Stomach (tissue), 9 donors: Measurements from ENCODE around the gene SLC35A4. TPM values are rescaled to one million over a fixed set of nuclear protein-coding genes. Genes with fewer than 3 reads are reported as not detected.

Source experiments
- DNase-seq, 2 donors: peaks; one replicate each; pipeline versions ENCODE4 v3.0.0 to v3.0.0-alpha.2; 2013 to 2019
- H3K27ac ChIP-seq, 5 donors: fragments of 200-600 bp in 4 of 5; sonication (generic) in 4 of 5; one replicate each; pipeline ENCODE4 v1.5.1; 2013 to 2019; ENCODE audit warnings: mild to moderate bottlenecking in 1 of 5, moderate library complexity in 1 of 5
- H3K27me3 ChIP-seq, 3 donors: fragments of 200-600 bp; sonication (generic); one replicate each; pipeline ENCODE4 v1.5.1; 2017 to 2019; ENCODE audit warnings: mixed run types in 1 of 3
- H3K36me3 ChIP-seq, 4 donors: fragments of 200-600 bp; sonication (generic); 1 replicate in 3 of 4; 2 replicates in 1 of 4; pipeline ENCODE4 v1.5.1; 2016 to 2019
- H3K4me1 ChIP-seq, 4 donors: fragments of 200-600 bp; sonication (generic); one replicate each; pipeline ENCODE4 v1.5.1; 2016 to 2019
- H3K4me3 ChIP-seq, 4 donors: fragments of 200-600 bp; sonication (generic) in 3 of 4; one replicate each; pipeline ENCODE4 v1.5.1; 2016 to 2019; ENCODE audit warnings: mild to moderate bottlenecking in 1 of 4
- H3K9me3 ChIP-seq, 4 donors: fragments of 200-600 bp; sonication (generic); one replicate each; pipeline ENCODE4 v1.5.1; 2016 to 2019
- EP300 ChIP-seq: sonication (generic); formaldehyde crosslinking; IDR thresholded peaks from one replicate; pipeline ENCODE4 v1.6.1; 2017; ENCODE audit warnings: antibody characterized with exemption
- POLR2A ChIP-seq, 4 donors: fragments of 450-650 bp; IDR thresholded peaks; one replicate each; pipeline ENCODE4 v1.6.1; 2016; ENCODE audit warnings: antibody characterized with exemption in 4 of 4, control low read depth in 2 of 4, mild to moderate bottlenecking in 1 of 4, moderate library complexity in 1 of 4
- POLR2AphosphoS5 ChIP-seq, 3 donors: sonication (generic); formaldehyde crosslinking; IDR thresholded peaks; one replicate each; pipeline ENCODE4 v1.6.1; 2016; ENCODE audit warnings: antibody characterized with exemption in 3 of 3
- WGBS, 5 donors: extraction: QIAGEN DNeasy Blood & Tissue Kit in 3 of 5; methylation state at CpG; one replicate each; pipeline versions ENCODE4 v1.1.5 to v1.1.7; 2013 to 2018; 5-methylcytosine and 5-hydroxymethylcytosine counted together
- intact Hi-C: fragments of 100-400 bp; cut with DNase I; formaldehyde crosslinking; loops from one replicate; pipeline ENCODE4 v1.15.1; 2023; ENCODE audit warnings: low total_unique reads
- polyA plus RNA-seq, 3 donors: library from polyadenylated mRNA; stranded (reverse); fragments of 200-250 nt; gene quantifications; one replicate each; pipeline ENCODE4 v1.2.3, GENCODE V29; 2013
- total RNA-seq, 5 donors: library from RNA; depleted of rRNA; stranded (reverse); fragments of >200 nt; gene quantifications; one replicate each; pipeline versions ENCODE4 v1.1.0 to v1.2.3, GENCODE V29; 2014 to 2016
- TF ChIP-seq, protein P1 (sequence below), 7 experiments: fragments of 450-650 bp in 4 of 7; fragments of 200-600 bp in 3 of 7; sonication (generic) in 3 of 7; IDR thresholded peaks; one replicate each; pipeline ENCODE4 v1.5.1; 2016 to 2019; ENCODE audit warnings: antibody characterized with exemption in 7 of 7, control low read depth in 2 of 7, mild to moderate bottlenecking in 1 of 7
- donor health status: healthy with polysubstance abuse.
- donor health status: Bipolar disorder and iron deficiency.
- donor health status: healthy.

SLC35A4 gene
- total and polyA plus RNA-seq, 8 donors = 11.4 to 62.0 (median 42.4) TPM

- whole genome bisulfite sequencing, 5 donors = 95 to 96% (median 96%) methylated on average over 7 of the region's 7 CpGs
- TF ChIP-seq EP300 = no peak
- no peak for TF ChIP-seq POLR2AphosphoS5 (IDR thresholded peaks at IDR 0.05)
- TF ChIP-seq, protein P1, sequence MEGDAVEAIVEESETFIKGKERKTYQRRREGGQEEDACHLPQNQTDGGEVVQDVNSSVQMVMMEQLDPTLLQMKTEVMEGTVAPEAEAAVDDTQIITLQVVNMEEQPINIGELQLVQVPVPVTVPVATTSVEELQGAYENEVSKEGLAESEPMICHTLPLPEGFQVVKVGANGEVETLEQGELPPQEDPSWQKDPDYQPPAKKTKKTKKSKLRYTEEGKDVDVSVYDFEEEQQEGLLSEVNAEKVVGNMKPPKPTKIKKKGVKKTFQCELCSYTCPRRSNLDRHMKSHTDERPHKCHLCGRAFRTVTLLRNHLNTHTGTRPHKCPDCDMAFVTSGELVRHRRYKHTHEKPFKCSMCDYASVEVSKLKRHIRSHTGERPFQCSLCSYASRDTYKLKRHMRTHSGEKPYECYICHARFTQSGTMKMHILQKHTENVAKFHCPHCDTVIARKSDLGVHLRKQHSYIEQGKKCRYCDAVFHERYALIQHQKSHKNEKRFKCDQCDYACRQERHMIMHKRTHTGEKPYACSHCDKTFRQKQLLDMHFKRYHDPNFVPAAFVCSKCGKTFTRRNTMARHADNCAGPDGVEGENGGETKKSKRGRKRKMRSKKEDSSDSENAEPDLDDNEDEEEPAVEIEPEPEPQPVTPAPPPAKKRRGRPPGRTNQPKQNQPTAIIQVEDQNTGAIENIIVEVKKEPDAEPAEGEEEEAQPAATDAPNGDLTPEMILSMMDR (IDR thresholded peaks at IDR 0.05) = no peak
- TF ChIP-seq POLR2A (IDR thresholded peaks at IDR 0.05) = no peak
- intact Hi-C loops = no loop called here
- H3K27ac ChIP-seq = peak overlapping the region in 1 of 5 donors; percentile 30
- H3K36me3 ChIP-seq = peaks cover 13 to 60% (median 58%) of the 10 kb centered on the region in 4 donors
- H3K9me3 ChIP-seq = no peaks in the 10 kb centered on the region
- no peak overlapping the region for H3K4me3 ChIP-seq
- H3K27me3 ChIP-seq = no peaks in the 10 kb centered on the region
- peaks cover 37 to 42% (median 39%) of the 10 kb centered on the region in 4 donors for H3K4me1 ChIP-seq
- DNase-seq = no peak
Measured at GRCh38 chr5:140544986-140545385, 19.6 kb upstream of the SLC35A4 start.

DNA sequence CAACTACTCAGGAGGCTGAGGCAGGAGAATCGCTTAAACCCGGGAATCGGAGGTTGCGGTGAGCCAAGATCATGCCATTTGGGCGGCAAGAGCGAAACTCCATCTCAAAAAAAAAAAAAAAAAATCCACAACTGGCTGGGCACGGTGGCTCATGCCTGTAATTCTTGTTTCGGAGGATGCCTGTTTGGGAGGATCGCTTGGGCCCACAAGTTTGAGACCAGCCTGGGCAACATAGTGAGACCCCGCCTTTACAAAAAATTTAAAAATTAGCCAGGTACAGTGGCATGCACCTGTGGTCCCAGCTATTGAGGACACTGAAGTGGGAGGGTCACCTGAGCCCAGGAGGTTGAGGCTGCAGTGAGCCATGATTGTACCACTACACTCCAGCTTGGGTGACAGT, 19.0 kb upstream of the SLC35A4 start:
- no peaks in the 10 kb centered on the region for H3K9me3 ChIP-seq
- TF ChIP-seq POLR2A (IDR thresholded peaks at IDR 0.05) (no peak), POLR2AphosphoS5 (IDR thresholded peaks at IDR 0.05) (no peak), EP300 (no peak)
- TF ChIP-seq, protein P1 (IDR thresholded peaks at IDR 0.05) = no peak
- no peak for DNase-seq
- H3K36me3 ChIP-seq = peaks cover 19 to 60% (median 58%) of the 10 kb centered on the region in 4 donors
- no peaks in the 10 kb centered on the region for H3K27me3 ChIP-seq
- 96 to 99% (median 98%) methylated on average over 10 of the region's 10 CpGs for WGBS, 5 donors
- intact Hi-C loops = no loop called here
- peaks cover 43 to 48% (median 45%) of the 10 kb centered on the region in 4 donors for H3K4me1 ChIP-seq
- H3K27ac ChIP-seq = peak overlapping the region in 4 of 5 donors; percentile 13 to 98 (median 63)
- H3K4me3 ChIP-seq = no peak overlapping the region

- Histone ChIP-seq H3K27ac (peak overlapping the region; percentile 96 to 100 (median 98)), H3K36me3 (peaks cover 27 to 60% (median 58%) of the 10 kb centered on the region in 4 donors), H3K9me3 (no peaks in the 10 kb centered on the region), H3K4me1 (peaks cover 47 to 62% (median 51%) of the 10 kb centered on the region in 4 donors), H3K27me3 (no peaks in the 10 kb centered on the region), H3K4me3 (peak overlapping the region; percentile 1 to 57 (median 48))
- intact Hi-C loops = no loop called here
- DNase-seq = no peak
- TF ChIP-seq EP300 (no peak), POLR2A (IDR thresholded peaks at IDR 0.05) (no peak), POLR2AphosphoS5 (IDR thresholded peaks at IDR 0.05) (no peak)
- TF ChIP-seq, protein P1 (IDR thresholded peaks at IDR 0.05) = no peak
- 28 to 39% (median 31%) methylated on average over 13 of the region's 13 CpGs for WGBS, 5 donors
Measured at GRCh38 chr5:140546851-140547507, 17.6 kb upstream of the SLC35A4 start.

DNA sequence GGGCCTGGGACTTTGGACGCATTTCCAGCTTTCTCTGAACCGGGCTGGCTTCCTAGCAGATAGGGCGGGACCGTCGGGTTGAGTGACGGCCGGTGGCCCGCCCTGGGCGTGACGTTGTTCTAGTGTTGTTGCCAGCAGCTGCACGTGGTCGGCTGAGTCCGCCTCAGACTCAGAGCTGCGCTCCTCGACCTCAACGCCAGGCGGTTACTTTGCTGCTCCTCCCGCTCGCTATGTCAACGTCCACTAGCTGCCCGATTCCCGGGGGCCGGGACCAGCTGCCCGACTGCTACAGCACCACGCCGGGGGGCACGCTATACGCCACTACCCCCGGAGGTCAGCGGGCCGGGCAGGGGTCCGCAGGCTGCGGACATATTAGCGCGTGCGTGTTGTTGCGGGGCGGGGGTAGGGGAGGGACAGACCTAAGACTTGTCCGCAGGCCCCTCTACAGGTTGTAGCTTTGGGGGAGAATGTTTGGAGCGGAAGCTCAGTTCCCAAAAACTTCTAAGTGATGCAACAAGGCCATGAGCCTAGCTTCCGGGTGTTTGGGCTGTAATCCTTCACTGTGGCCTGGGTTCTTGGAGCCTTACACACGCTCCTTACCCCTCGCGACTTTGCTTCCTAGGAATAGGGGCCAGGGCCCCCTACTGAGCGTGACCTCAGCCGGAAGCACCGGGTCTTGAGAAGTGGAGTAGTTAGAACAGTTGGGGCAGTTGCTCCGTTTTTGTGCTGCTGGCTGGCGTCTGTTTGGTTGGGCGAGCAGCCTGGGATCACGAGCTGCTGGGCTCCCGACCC, 16.9 kb upstream of the SLC35A4 start, which contains the start of gene EIF4EBP3:
Gene EIF4EBP3, plus strand, starts transcription at position 155 of the 792 bp plus-strand sequence. Its CDS starts 76 bp downstream, at position 231.
- TF ChIP-seq, protein P1 (IDR thresholded peaks at IDR 0.05) = peak in 5 of 7 experiments; percentile 33 to 88 (median 67)
- TF ChIP-seq POLR2AphosphoS5 (IDR thresholded peaks at IDR 0.05) (peak; percentile 91 to 99 (median 98)), EP300 (no peak), POLR2A (IDR thresholded peaks at IDR 0.05) (peak in 2 of 4 donors; percentile 62 to 71)
- Histone ChIP-seq H3K9me3 (no peaks in the 10 kb centered on the region), H3K27ac (peak within 1 kb of the TSS; percentile 96 to 100 (median 98)), H3K36me3 (peaks cover 24 to 59% (median 55%) of the 10 kb centered on the region in 4 donors), H3K27me3 (no peaks in the 10 kb centered on the region), H3K4me1 (peaks cover 47 to 66% (median 53%) of the 10 kb centered on the region in 4 donors), H3K4me3 (peak within 1 kb of the TSS; percentile 45 to 57 (median 50))
- intact Hi-C loops = no loop called here
- WGBS, 5 donors = 1 to 4% (median 1%) methylated on average over 35 to 52 of the region's 52 CpGs
- DNase-seq = peak; percentile 98 to 99
